ENCODE data around the gene TRMT10A.

- TF ChIP-seq POLR2AphosphoS5 (IDR thresholded peaks at IDR 0.05; ENCODE audit: low read depth, low read length) = no peak
- TF ChIP-seq POLR2A (IDR thresholded peaks at IDR 0.05; ENCODE audit: low read depth, low read length) = no peak
Measured at GRCh38 chr4:99573735-99574368, 10.0 kb upstream of the TRMT10A start.
